MCF 10A (cell line): ENCODE measurements around the gene REM1. TPM values are rescaled to one million over a fixed set of nuclear protein-coding genes. Genes with fewer than 3 reads are reported as not detected.
"Not testable (repeated sequence)": the region's sequence is repeated elsewhere in the genome, so short reads cannot be mapped to it uniquely, and the experiment has no call there.

ENCODE experiments used
- Bru-seq: library from RNA; stranded (reverse); fragments of 400-500 nt; gene quantifications from one replicate; lab custom pipeline; 2021; lab: Mats Ljungman, UMichigan
- BruChase-seq, 2 experiments: library from RNA; stranded (reverse); fragments of 400-500 nt; gene quantifications; one replicate each; lab custom pipeline; 2021; lab: Mats Ljungman, UMichigan
- BruUV-seq: library from RNA; stranded (reverse); fragments of 400-500 nt; replicated peaks from 2 replicates; lab custom pipeline; 2021; lab: Mats Ljungman, UMichigan
- CTCF ChIA-PET: fragments of 300-600 bp; sonication (Branson Sonifier 250); formaldehyde crosslinking; extraction: SDS; loops from one replicate; lab custom pipeline; 2021; ENCODE audit warnings: antibody characterized with exemption, inconsistent platforms; lab: Yijun Ruan, JAX
- POLR2A ChIA-PET: fragments of 300-600, 350-650 bp; sonication (Branson Sonifier 250); formaldehyde crosslinking; extraction: SDS; loops from one replicate; lab custom pipeline; 2020; ENCODE audit warnings: antibody characterized with exemption, inconsistent platforms; lab: Yijun Ruan, JAX
- DNase-seq: peaks from one replicate; pipeline ENCODE4 v3.0.0-alpha.2; 2018; ENCODE audit not compliant: unreplicated experiment
- H3K27ac Mint-ChIP-seq: one replicate; pipeline ENCODE4 v1.8.0; 2022; ENCODE audit warnings: mild to moderate bottlenecking, low read depth, mixed read lengths; ENCODE audit not compliant: unreplicated experiment
- H3K27me3 Mint-ChIP-seq: one replicate; pipeline ENCODE4 v1.8.0; 2022; ENCODE audit warnings: mixed read lengths; ENCODE audit not compliant: insufficient read depth, unreplicated experiment
- H3K36me3 Mint-ChIP-seq: one replicate; pipeline ENCODE4 v1.8.0; 2022; ENCODE audit warnings: mild to moderate bottlenecking, moderate library complexity, mixed read lengths; ENCODE audit not compliant: insufficient read depth, unreplicated experiment
- H3K4me1 Mint-ChIP-seq: one replicate; pipeline ENCODE4 v1.8.0; 2022; ENCODE audit warnings: mixed read lengths; ENCODE audit not compliant: insufficient read depth, unreplicated experiment
- H3K4me3 Mint-ChIP-seq: one replicate; pipeline ENCODE4 v1.8.0; 2022; ENCODE audit warnings: mild to moderate bottlenecking, moderate library complexity, mixed read lengths; ENCODE audit not compliant: unreplicated experiment
- H3K9me3 Mint-ChIP-seq: one replicate; pipeline ENCODE4 v1.8.0; 2022; ENCODE audit warnings: mixed read lengths; ENCODE audit not compliant: unreplicated experiment
- CTCF ChIP-seq: fragments of 200-600 bp; IDR thresholded peaks from one replicate; pipeline ENCODE4 v1.8.0; 2022; ENCODE audit warnings: antibody characterized with exemption, mild to moderate bottlenecking; ENCODE audit not compliant: unreplicated experiment
- intact Hi-C: fragments of 100-400 bp; cut with micrococcal nuclease; formaldehyde crosslinking; loops from 2 replicates; pipeline ENCODE4 v1.14.1; 2022
- long read RNA-seq: library from polyadenylated mRNA; stranded (forward); transcript quantifications from one replicate; pipeline ENCODE4 v2.0.0, GENCODE V29; 2022
- total RNA-seq: library from RNA; stranded (reverse); gene quantifications from 2 replicates; pipeline ENCODE4 v1.2.3, GENCODE V29; 2022

The REM1 gene, protein sequence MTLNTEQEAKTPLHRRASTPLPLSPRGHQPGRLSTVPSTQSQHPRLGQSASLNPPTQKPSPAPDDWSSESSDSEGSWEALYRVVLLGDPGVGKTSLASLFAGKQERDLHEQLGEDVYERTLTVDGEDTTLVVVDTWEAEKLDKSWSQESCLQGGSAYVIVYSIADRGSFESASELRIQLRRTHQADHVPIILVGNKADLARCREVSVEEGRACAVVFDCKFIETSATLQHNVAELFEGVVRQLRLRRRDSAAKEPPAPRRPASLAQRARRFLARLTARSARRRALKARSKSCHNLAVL
- total RNA-seq, result not detected in 2 replicates
- Bru-seq, nascent RNA, result not detected
- not detected for BruChase-seq, experiment 1, labeled RNA remaining after a 6-hour chase
- not detected for BruChase-seq, experiment 2, labeled RNA remaining after a 2-hour chase
- long read RNA-seq, result 0 reads

DNA sequence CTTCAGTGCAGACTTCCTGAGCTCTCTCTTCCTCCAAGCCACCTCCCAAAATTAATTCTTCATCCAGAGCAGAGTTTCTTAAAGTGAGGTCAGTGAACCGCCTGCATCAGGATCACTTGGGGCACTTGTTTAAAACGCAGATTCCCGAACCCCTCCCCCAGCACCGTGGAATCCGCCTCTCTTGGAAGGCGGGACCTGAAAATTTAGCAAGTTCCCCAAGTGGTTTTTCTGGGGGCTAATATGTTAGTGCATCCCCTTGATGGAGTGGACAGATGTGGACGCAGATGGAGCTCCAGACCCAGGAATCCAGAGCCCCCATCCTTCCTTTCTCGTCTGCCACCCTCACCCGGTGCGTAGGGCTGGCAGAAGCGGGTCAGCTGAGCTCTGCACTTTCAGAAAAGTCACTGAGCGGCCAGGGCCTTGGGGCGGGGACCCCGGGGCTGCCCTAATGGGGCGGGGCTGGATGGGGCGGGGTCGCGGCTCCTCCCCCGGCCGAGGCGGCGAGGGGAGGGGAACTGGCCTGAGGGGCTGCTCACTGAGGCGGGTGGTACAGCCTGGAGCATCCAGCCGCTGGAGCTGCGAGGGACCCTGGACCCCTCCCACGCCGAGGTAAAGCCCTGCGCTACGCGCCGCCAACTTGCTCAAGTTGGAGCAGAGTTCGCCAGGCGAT lies at the start of gene REM1, which contains the start of gene DEFB124:
Gene REM1 (plus strand): TSS at position 531 of the 670 bp plus-strand sequence. CDS start 1,158 bp downstream, outside the sequence.
Gene DEFB124 (minus strand): TSS at position 370 of the 670 bp plus-strand sequence. CDS start 2,114 bp downstream, outside the sequence.
- intact Hi-C loops, result no loop called here

DNA sequence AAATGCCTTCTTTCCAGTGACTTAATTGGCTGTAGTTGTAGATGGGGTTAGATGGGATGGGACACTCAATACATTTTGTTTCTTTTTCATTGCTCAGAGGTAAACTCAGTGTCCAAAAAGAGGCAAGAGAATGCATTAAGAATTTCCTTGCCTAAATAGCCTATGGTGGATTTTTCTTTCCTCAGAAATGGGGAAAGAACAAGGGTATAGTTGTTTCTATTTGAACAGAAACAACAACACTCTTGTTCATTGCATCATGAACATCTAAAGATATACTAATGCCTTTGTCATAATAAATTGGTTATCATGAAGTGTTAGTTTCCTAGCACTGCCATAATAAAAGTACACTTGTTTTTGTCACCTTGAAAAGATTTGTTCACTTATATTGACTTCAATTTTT lies 49.3 kb upstream of the REM1 start:
- ChIA-PET POLR2A (no interaction called here), CTCF (interaction anchor here (1.2 to 2.0 kb wide), 2 partner anchors 67 to 111 kb away, joined by 3 to 4 read pairs; no protein-coding TSS in a partner anchor)
- peaks cover 8% of the 10 kb centered on the region for H3K9me3 Mint-ChIP-seq
- no peak for TF ChIP-seq CTCF
- intact Hi-C loops, result no loop called here
- no peaks in the 10 kb centered on the region for H3K4me1 Mint-ChIP-seq
- no peak overlapping the region for H3K27ac Mint-ChIP-seq
- no peaks in the 10 kb centered on the region for H3K36me3 Mint-ChIP-seq
- BruUV-seq, result no TSS peak
- DNase-seq, result no peak
- no peak overlapping the region for H3K4me3 Mint-ChIP-seq
- peaks cover 56% of the 10 kb centered on the region for H3K27me3 Mint-ChIP-seq

More for the DNA sequence above, at the start of gene REM1, which contains the start of gene DEFB124:
- CTCF ChIA-PET, result interaction anchor here (0.6 to 6.4 kb wide), 7 partner anchors 10 to 138 kb away, joined by 3 to 54 read pairs (median 4); no protein-coding TSS in a partner anchor
- Mint-ChIP-seq H3K36me3 (no peaks in the 10 kb centered on the region), H3K9me3 (no peaks in the 10 kb centered on the region), H3K4me1 (peaks cover 15% of the 10 kb centered on the region), H3K27ac (no peak within 1 kb of the TSS), H3K27me3 (no peaks in the 10 kb centered on the region), H3K4me3 (no peak within 1 kb of the TSS)
- POLR2A ChIA-PET, result interaction anchor here (0.8 kb wide), 1 partner anchor 70 kb away, joined by 4 read pairs; no protein-coding TSS in a partner anchor
- no peak for TF ChIP-seq CTCF
- no peak for DNase-seq
- no TSS peak for BruUV-seq

DNA sequence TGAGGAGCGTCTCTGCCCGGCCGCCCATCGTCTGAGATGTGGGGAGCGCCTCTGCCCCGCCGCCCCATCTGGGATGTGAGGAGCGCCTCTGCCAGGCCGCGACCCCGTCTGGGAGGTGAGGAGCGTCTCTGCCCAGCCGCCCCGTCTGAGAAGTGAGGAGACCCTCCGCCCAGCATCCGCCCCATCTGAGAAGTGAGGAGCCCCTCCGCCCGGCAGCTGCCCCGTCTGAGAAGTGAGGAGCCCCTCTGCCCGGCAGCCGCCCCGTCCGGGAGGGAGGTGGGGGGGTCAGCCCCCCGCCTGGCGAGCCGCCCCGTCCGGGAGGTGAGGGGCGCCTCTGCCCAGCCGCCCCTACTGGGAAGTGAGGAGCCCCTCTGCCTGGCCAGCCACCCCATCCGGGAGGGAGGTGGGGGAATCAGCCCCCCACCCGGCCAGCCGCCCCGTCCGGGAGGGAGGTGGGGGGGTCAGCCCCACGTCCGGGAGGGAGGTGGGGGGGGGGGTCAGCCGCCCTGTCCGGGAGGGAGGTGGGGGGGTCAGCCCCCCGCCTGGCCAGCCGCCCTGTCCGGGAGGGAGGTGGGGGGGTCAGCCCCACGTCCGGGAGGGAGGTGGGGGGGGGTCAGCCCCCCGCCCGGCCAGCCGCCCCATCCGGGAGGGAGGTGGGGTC lies 48.1 kb upstream of the REM1 start:
- BruUV-seq, H3K9me3 Mint-ChIP-seq, POLR2A ChIA-PET, intact Hi-C loops, H3K27ac Mint-ChIP-seq, H3K4me3 Mint-ChIP-seq, H3K4me1 Mint-ChIP-seq, CTCF ChIA-PET, DNase-seq, H3K36me3 Mint-ChIP-seq: not testable (repeated sequence)
- peaks cover 54% of the 10 kb centered on the region for H3K27me3 Mint-ChIP-seq

DNA sequence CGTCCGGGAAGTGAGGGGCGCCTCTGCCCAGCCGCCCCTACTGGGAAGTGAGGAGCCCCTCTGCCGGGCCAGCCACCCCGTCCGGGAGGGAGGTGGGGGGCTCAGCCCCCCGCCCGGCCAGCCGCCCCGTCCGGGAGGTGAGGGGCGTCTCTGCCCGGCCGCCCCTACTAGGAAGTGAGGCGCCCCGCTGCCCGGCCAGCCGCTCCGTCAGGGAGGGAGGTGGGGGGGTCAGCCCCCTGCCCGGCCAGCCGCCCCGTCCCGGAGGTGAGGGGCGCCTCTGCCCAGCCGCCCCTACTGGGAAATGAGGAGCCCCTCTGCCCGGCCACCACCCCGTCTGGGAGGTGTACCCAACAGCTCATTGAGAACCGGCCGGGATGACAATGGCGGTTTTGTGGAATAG lies 47.5 kb upstream of the REM1 start:
- intact Hi-C loops, H3K36me3 Mint-ChIP-seq, H3K9me3 Mint-ChIP-seq, BruUV-seq, DNase-seq, CTCF ChIA-PET, H3K4me3 Mint-ChIP-seq, H3K27ac Mint-ChIP-seq, POLR2A ChIA-PET, H3K4me1 Mint-ChIP-seq: not testable (repeated sequence)
- H3K27me3 Mint-ChIP-seq, result peaks cover 53% of the 10 kb centered on the region
